NCI-H1436 (cell line): ENCODE measurements around the gene HERC5.
"Not testable (repeated sequence)": the region's sequence is repeated elsewhere in the genome, so short reads cannot be mapped to it uniquely, and the experiment has no call there.

Experiments
- DNase-seq: peaks from one replicate; lab custom pipeline; 2025; lab: John Stamatoyannopoulos, UW

The HERC5 gene

DNA sequence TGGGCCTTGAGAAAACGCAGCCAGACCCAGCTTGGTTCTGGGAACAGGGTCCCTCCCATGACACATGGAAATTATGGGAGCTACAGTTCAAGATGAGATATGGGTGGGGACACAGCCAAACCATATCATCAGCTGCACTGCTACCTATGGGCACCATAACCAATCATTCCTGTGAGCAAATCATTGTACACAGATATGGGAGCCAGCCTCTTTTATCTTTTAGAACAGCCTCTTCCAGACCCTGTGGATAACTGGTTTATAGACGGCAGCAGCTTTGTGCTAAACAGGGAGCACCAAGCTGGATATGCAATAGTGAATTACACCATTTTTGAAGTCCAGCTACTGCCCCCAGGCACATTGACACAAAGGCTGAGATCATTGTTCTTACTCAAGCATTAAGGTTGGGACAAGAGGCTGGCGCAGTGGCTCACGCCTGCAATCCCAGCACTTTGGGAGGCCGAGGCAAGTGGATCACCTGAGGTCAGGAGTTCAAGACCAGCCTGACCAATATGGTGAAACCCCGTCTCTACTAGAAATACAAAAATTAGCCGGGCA lies 8.6 kb upstream of the HERC5 start:
- DNase-seq: not testable (repeated sequence)

DNA sequence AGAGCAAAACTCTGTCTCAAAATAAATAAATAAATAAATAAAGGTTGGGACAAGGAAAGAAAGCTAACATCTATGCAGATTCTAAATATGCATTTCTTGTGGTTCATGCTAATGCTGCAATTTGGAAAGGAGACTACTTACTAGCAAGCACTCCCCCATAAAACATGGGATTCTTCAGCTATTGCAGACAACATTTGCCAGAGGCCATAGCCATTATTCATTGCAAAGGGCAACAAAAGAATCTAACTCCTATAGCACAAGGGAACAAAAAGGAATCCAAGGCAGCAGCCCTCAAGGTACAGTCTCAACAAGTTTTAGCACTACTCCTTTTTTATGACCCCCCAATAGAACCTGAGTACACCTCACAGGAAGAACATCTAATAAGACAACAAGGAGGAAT lies 8.0 kb upstream of the HERC5 start:
- DNase-seq: no peak

- DNase-seq: no peak
Measured at GRCh38 chr4:88449290-88449689, 7.6 kb upstream of the HERC5 start.

- DNase-seq: no peak
Measured at GRCh38 chr4:88451205-88451604, 5.7 kb upstream of the HERC5 start.

- no peak for DNase-seq
Measured at GRCh38 chr4:88452912-88453311, 4.0 kb upstream of the HERC5 start.

GRCh38 chr4:88457307-88458103 lies 586 bp downstream of the HERC5 start:
- DNase-seq: no peak

GRCh38 chr4:88458104-88458740 lies 1.3 kb downstream of the HERC5 start:
- DNase-seq: no peak

- DNase-seq: no peak
Measured at GRCh38 chr4:88465653-88466192, 8.8 kb downstream of the HERC5 start.

GRCh38 chr4:88467392-88467791 lies 10.5 kb downstream of the HERC5 start:
- DNase-seq: no peak

DNA sequence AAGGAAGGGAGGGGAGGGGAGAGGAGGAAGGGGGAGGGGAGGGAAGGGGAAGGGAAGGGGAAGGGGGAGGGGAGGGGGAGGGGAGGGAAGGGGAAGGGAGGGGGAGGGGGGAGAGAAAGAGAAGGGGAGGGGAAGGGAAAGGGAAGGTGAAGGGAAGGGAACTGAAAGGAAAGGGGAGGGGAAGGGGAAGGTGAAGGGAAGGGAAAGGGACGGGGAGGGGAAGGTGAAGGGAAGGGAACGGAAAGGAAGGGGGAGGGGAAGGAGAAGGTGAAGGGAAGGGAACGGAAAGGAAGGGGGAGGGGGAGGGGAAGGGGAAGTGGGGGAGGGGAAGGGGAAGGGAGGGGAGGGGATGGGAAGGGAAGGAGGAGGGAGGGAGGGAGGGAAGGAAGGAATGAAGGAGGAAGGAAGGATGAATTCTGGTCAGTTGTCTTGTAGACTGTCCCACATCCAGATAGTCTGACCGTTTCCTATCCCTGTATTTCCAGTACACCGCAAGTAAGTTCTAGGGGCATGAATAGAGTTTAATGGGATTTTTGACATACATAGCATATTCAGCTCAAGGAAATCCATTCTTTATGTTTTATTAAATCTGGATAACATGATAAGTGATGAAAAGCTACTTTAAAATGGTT lies 20.4 kb downstream of the HERC5 start:
- no peak for DNase-seq

DNA sequence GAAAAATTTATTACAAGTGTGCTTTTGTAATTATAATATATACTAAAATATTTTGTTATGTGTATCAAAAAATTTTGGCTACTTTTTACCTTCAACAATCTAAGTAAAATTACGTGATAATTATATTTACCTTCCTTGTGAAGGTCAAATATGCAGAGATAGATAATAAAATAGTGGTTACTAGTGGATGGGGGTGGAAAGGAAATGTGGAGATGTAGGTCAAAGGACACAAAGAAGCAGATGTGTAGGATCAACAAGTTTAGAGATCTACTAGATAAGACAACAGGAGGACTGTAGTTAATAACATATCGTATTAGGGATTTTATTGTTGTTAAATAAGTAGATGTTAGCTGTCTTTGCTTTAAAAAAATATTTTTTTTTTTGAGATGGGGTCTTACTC lies 21.3 kb downstream of the HERC5 start:
- no peak for DNase-seq

DNA sequence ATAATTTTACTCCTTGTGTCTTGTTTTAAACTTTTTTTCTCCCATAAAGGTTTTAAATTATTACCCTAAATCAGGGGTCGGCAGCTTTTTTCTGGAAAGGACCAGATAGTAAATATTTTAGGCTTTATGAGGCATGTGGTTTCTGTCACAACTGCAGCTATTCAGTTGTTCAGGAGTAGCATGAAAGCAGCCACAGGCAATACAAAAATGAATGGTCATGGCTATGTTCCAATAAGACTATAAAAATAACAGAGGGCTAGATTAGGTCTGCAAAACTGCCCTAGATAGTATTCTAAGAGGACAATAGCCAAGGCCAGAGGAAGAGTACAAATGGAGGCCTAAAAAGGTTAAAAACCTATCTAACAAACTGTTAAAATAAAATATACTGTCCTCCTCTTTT lies 24.6 kb downstream of the HERC5 start:
- DNase-seq: no peak

- DNase-seq: no peak
Measured at GRCh38 chr4:88489100-88489761, 32.3 kb downstream of the HERC5 start.

DNA sequence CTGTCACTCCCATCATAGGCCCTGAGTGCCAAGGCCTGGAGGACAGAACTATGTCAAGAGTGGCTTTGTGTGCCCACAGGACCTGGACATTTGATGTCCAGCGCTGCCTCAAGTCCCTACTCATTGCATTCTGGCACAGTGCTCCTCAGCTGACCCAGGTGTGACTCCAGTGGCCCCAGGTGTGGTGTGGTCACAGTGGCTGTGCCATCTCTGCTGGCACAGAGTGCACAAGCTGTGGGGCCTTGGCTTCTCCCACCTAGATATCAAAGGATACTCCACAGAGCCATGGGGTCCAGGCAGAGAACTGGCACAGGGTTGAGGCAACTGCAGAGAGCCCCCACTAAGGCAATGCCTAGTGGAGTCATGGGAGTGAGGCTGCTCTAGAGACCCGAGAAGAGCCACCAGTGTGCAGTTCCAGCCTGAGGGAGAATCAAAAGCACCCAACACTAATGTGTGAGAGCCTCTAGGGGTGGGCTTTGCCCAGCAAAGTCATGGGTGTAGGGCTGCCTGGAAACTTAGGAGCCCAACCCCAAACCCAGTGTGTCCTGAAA lies 41.0 kb downstream of the HERC5 start:
- DNase-seq: no peak

DNA sequence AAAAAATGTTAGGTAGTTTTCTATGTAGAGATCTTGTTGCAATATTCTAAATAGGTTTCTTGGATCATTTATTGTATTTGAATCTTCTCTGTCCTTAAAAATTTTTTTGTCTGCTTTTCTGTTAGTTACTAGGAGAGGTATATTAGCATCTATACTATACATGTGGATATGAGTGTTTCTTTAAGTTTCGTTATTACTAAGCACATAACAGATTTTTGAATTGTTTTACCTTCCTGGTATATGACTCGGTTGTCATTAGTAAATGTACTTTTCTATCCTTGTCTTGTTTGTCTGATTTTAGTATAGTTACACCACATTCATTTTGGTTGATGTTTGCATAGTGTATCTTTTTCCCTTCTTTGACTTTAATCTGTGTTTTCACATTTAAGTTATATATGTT lies 46.4 kb downstream of the HERC5 start:
- DNase-seq: no peak

DNA sequence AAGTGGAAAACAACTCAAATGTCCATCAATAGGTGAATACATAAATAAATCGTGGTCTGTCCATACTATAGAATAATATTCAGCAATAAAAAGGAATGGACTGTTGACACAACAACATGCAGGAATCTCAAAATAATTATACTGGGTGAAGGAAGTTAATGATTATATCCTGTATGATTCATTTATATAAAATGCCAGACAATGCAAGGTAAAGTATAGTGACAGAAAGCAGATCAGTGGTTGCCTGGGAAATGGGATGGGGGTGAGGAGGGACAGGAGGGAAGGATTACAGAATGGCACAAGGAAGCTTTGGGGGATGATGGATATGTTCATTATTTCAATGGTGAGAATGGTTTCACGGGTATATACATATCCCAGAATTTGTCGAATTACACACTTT lies 54.3 kb downstream of the HERC5 start:
- no peak for DNase-seq

DNA sequence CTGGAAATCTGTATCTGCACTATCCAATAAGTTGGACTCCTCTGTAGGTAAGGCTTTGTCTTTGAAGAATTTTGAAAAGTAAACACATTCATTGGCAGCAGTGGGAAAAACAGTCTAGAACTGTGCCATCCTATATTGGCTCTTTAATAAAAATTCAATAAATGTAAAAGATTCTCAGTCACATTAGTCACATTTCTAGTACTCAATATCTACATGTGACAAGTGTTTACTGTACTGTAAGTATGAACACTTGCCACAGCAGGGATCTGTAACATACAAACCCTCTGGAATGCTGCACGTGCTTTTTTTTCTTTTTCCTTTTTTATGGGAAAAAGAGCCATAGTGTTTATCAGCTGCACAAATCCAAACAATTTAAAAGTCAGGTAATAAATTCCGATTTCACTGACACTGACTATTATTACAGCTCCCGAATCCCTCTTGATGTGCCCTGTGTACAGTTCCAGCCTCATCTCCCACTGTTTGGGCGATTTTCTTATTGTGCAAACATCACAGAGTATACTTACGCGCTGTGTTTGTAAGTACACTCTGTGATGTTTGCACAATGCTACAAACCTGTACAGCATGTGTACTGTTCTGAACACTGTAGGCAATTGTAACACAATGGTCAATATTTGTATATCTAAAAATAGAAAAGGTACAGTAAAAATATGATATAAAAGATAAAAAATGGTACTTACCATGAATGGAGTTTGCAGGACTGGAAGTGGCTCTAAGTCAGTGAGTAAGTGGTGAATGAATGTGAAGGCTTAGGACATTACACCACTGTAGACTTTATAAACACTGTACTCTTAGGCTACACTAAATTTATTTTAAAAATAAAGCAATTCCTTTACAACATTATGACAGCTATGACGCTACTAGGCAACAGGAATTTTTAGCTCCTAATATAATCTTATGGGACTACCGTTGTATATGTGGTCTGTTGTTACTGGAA lies 57.9 kb downstream of the HERC5 start:
- no peak for DNase-seq

DNA sequence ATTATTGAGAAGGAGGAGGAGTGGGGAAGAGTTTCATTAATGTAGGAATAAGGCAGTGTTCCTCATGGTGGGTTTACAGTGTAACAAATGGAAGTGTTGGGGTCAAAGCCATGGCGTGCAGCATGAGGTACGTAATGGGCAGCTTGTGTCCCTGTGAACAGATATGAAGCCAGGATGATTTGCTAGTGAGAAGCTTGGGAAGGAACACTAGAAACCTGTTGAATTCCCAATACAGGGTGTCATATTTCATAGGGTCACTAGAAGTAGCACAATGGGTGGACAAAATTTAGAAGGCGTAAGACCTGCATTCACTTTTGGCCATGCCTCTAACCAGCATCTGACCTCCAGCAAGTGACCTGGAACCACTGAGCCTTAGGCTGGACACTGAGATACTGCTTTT lies 59.8 kb downstream of the HERC5 start:
- no peak for DNase-seq

DNA sequence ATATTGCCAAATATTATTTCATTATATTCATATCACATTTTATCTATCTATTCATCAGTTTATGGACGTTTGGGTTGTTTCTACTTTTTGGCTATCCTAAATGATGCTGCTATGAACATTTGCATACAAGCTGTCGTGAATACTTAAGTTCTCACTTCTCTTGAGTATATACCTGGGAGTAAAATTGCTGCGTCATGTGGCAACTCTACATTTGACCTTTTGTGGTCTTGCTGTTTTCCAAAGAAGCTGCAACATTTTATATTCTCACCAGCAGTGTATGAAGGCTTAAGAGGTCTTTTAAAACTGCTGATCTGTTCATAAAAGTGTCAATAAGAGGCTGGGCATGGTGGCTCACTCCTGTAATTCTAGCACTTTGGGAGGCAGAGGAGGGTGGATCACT lies 60.9 kb downstream of the HERC5 start:
- no peak for DNase-seq

- no peak for DNase-seq
Measured at GRCh38 chr4:88518911-88519310, 62.0 kb downstream of the HERC5 start.
